Prostate gland (tissue), 2 donors: ENCODE data around the gene PRKG1. TPM values are rescaled to one million over a fixed set of nuclear protein-coding genes. Genes with fewer than 3 reads are reported as not detected.
"Not testable (repeated sequence)": the region's sequence is repeated elsewhere in the genome, so short reads cannot be mapped to it uniquely, and the experiment has no call there.

Experiments
- DNase-seq: peaks from one replicate; pipeline ENCODE4 v3.0.0-alpha.2; 2019; ENCODE audit warnings: low spot score
- H3K27ac ChIP-seq, 2 donors: fragments of 200-600 bp; sonication (generic); 2 replicates each; pipeline ENCODE4 v1.5.1; 2017 to 2019
- H3K27me3 ChIP-seq: fragments of 200-600 bp; sonication (generic); replicated peaks from 2 replicates; pipeline ENCODE4 v1.5.1; 2019; ENCODE audit not compliant: insufficient read depth
- H3K36me3 ChIP-seq, 2 donors: fragments of 200-600 bp; sonication (generic); 1 replicate in 1 of 2; 2 replicates in 1 of 2; pipeline versions ENCODE4 v1.5.1 to v1.8.1; 2017 to 2019
- H3K4me1 ChIP-seq: fragments of 200-600 bp; sonication (generic); replicated peaks from 2 replicates; pipeline ENCODE4 v1.5.1; 2019
- H3K4me3 ChIP-seq, 2 donors: fragments of 200-600 bp; sonication (generic); 2 replicates each; pipeline ENCODE4 v1.5.1; 2017 to 2019
- H3K9me3 ChIP-seq: fragments of 200-600 bp; sonication (generic); 2 replicates; pipeline ENCODE4 v1.5.1; 2017
- POLR2A ChIP-seq: fragments of 450-650 bp; IDR thresholded peaks from one replicate; pipeline ENCODE4 v1.6.1; 2016; ENCODE audit warnings: antibody characterized with exemption, mild to moderate bottlenecking
- POLR2AphosphoS5 ChIP-seq: sonication (generic); formaldehyde crosslinking; IDR thresholded peaks from one replicate; pipeline ENCODE4 v1.6.1; 2017; ENCODE audit warnings: antibody characterized with exemption
- WGBS: methylation state at CpG from one replicate; pipeline ENCODE4 v1.1.5; 2018; 5-methylcytosine and 5-hydroxymethylcytosine counted together
- intact Hi-C: fragments of 100-400 bp; cut with DNase I; formaldehyde crosslinking; loops from one replicate; pipeline ENCODE4 v1.14.2; 2022
- total RNA-seq, 2 donors: library from RNA; depleted of rRNA; stranded (reverse); fragments of >200 nt; gene quantifications; one replicate each; pipeline ENCODE4 v1.1.0, GENCODE V29; 2016
- TF ChIP-seq, protein P1 (sequence below), 4 experiments: fragments of 200-600 bp in 2 of 4; fragments of 450-650 bp in 2 of 4; sonication (generic) in 2 of 4; IDR thresholded peaks; 1 replicate in 3 of 4; 2 replicates in 1 of 4; pipeline ENCODE4 v1.5.1; 2016 to 2019; ENCODE audit warnings: antibody characterized with exemption in 4 of 4, mild to moderate bottlenecking in 2 of 4, moderate library complexity in 2 of 4

PRKG1 gene
- total RNA-seq, 2 donors from 2014 or later: 2.7 to 9.0 TPM

DNA sequence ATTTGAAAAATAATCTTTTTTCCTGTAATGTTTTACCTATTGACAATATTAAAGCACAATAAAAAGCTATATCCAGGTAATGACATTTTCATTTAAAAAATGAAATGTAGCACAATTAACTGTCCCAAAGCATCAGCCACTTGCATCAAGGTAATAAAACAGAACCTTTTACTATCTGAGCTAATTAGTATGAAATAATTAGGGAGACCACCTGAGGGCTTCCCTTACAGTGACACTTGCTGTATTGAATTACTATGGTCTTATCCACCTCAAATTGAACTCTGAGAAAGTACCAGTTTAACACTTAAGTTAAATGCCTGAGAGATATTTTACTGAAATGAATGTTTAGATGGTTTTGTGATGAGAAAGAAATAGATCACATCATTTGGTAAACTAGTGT, 1120.4 kb downstream of the PRKG1 start:
- H3K4me3 ChIP-seq: no peak overlapping the region
- DNase-seq: no peak
- H3K9me3 ChIP-seq: no peaks in the 10 kb centered on the region
- intact Hi-C loops: no loop called here
- TF ChIP-seq POLR2AphosphoS5 (no peak), POLR2A (no peak)
- TF ChIP-seq, protein P1, sequence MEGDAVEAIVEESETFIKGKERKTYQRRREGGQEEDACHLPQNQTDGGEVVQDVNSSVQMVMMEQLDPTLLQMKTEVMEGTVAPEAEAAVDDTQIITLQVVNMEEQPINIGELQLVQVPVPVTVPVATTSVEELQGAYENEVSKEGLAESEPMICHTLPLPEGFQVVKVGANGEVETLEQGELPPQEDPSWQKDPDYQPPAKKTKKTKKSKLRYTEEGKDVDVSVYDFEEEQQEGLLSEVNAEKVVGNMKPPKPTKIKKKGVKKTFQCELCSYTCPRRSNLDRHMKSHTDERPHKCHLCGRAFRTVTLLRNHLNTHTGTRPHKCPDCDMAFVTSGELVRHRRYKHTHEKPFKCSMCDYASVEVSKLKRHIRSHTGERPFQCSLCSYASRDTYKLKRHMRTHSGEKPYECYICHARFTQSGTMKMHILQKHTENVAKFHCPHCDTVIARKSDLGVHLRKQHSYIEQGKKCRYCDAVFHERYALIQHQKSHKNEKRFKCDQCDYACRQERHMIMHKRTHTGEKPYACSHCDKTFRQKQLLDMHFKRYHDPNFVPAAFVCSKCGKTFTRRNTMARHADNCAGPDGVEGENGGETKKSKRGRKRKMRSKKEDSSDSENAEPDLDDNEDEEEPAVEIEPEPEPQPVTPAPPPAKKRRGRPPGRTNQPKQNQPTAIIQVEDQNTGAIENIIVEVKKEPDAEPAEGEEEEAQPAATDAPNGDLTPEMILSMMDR (IDR thresholded peaks at IDR 0.05): no peak
- no peak overlapping the region for H3K27ac ChIP-seq
- no peaks in the 10 kb centered on the region for H3K4me1 ChIP-seq
- H3K36me3 ChIP-seq: no peaks in the 10 kb centered on the region
- no peaks in the 10 kb centered on the region for H3K27me3 ChIP-seq

- intact Hi-C loops: no loop called here
- 46% methylated on average over 3 of the region's 3 CpGs for WGBS
These were observed 1122.8 kb downstream of the PRKG1 start for GRCh38 chr10:52197098-52197497.

GRCh38 chr10:52198540-52198939, 1124.3 kb downstream of the PRKG1 start:
- H3K4me1 ChIP-seq: no peaks in the 10 kb centered on the region
- no peak overlapping the region for H3K4me3 ChIP-seq
- H3K9me3 ChIP-seq: no peaks in the 10 kb centered on the region
- no peak for DNase-seq
- H3K27me3 ChIP-seq: no peaks in the 10 kb centered on the region
- H3K27ac ChIP-seq: no peak overlapping the region
- intact Hi-C loops: no loop called here
- H3K36me3 ChIP-seq: no peaks in the 10 kb centered on the region
- TF ChIP-seq, protein P1 (IDR thresholded peaks at IDR 0.05): no peak
- no peak for TF ChIP-seq POLR2A
- no peak for TF ChIP-seq POLR2AphosphoS5
- WGBS: 58% methylated on average over 3 of the region's 3 CpGs

More at GRCh38 chr10:52197098-52197497, 1122.8 kb downstream of the PRKG1 start:
- H3K36me3 ChIP-seq: no peaks in the 10 kb centered on the region
- TF ChIP-seq POLR2A (no peak), POLR2AphosphoS5 (no peak)
- TF ChIP-seq, protein P1 (IDR thresholded peaks at IDR 0.05): no peak
- no peaks in the 10 kb centered on the region for H3K4me1 ChIP-seq
- no peaks in the 10 kb centered on the region for H3K27me3 ChIP-seq
- no peak overlapping the region for H3K4me3 ChIP-seq
- DNase-seq: no peak
- H3K27ac ChIP-seq: no peak overlapping the region
- H3K9me3 ChIP-seq: no peaks in the 10 kb centered on the region

DNA sequence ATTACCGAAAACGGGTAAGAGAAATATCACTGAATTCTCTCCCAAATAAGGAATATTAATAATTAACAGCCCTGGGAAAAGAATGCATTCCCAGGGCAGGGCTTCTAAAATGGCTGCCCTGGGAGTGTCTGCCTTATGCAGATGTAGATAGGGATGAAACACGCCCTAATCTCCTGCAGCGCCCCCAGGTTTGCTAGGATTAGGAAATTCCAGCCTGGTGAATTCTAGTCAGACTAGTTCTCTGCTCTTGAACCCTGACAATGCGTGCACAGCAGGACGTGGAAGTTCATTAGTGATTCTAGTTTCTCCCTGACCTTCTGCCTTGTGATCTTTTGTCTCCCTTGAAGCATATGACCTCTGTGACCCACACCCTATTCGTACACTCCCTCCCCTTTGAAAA, 1130.6 kb downstream of the PRKG1 start:
- WGBS: 84% methylated on average over 7 of the region's 7 CpGs
- intact Hi-C loops, H3K27ac ChIP-seq, H3K9me3 ChIP-seq, DNase-seq, H3K4me3 ChIP-seq, H3K27me3 ChIP-seq, H3K4me1 ChIP-seq, H3K36me3 ChIP-seq: not testable (repeated sequence)

DNA sequence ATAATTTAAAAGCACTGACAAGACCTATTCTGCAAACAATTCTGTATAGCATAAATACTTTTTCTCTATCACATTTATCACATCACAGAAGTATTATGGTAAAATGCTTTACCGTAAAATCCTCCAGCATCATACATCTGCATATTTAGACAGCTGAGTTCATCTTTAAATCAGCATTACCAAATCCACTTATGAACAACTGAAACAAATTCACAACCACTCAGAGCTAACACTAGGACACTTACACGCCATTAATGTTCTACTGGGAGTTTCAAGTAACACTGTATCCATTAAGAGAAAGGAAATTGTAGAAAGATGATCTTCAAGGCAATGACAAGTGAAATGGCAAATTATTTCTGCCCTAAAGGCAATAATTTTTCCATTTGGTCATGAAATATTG, 1134.1 kb downstream of the PRKG1 start:
- Histone ChIP-seq H3K9me3 (no peaks in the 10 kb centered on the region), H3K27me3 (no peaks in the 10 kb centered on the region), H3K27ac (no peak overlapping the region), H3K4me3 (no peak overlapping the region), H3K4me1 (no peaks in the 10 kb centered on the region), H3K36me3 (no peaks in the 10 kb centered on the region)
- WGBS: 90% methylated on average over 2 of the region's 2 CpGs
- no peak for DNase-seq
- TF ChIP-seq, protein P1 (IDR thresholded peaks at IDR 0.05): no peak
- no peak for TF ChIP-seq POLR2A
- TF ChIP-seq POLR2AphosphoS5: no peak
- intact Hi-C loops: no loop called here
